K562 (cell line): ENCODE data around the gene HEXIM1. TPM values are rescaled to one million over a fixed set of nuclear protein-coding genes. Genes with fewer than 3 reads are reported as not detected.

Experiments used
- ATAC-seq: fragments of 200-7000 bp; cut with Tn5 transposase; 3 replicates; pipeline ENCODE4 v1.9.1; 2020; ENCODE audit warnings: moderate library complexity
- BruUV-seq: library from RNA; stranded (reverse); fragments of 400-500 nt; replicated peaks from 2 replicates; lab custom pipeline; 2021; lab: Mats Ljungman, UMichigan
- CTCF ChIA-PET: fragments of 300-600 bp; formaldehyde crosslinking; extraction: SDS; loops from one replicate; lab custom pipeline; 2021; ENCODE audit warnings: low intra/inter-chr PET ratio; lab: Yijun Ruan, JAX
- POLR2A ChIA-PET: fragments of 300-600, 350-650 bp; sonication (Branson Sonifier 250); formaldehyde crosslinking; extraction: SDS; loops from one replicate; lab custom pipeline; 2021; ENCODE audit warnings: antibody characterized with exemption, inconsistent platforms; lab: Yijun Ruan, JAX
- DNase-seq, 4 experiments: peaks; one replicate each; pipeline versions ENCODE4 v3.0.0 to v3.0.0-alpha.2; 2011 to 2018; ENCODE audit warnings: low spot score in 3 of 4, mixed read lengths in 3 of 4; ENCODE audit errors: extremely low read depth in 1 of 4
- FAIRE-seq: peaks from 2 replicates; lab custom pipeline; 2011; peaks lifted over from hg19 to GRCh38; lab: Jason Lieb, UNC
- H2AFZ ChIP-seq: 2 replicates; pipeline ENCODE4 v1.6.0; 2011; ENCODE audit warnings: low read depth, low read length, control low read depth, inconsistent platforms
- H3K27ac ChIP-seq: fragments of 200-600 bp; 3 replicates; pipeline ENCODE4 v1.8.0; 2011; ENCODE audit warnings: low read depth, mild to moderate bottlenecking, control low read depth, inconsistent platforms, low read length, moderate library complexity, mixed read lengths; ENCODE audit errors: extremely low read depth
- H3K27me3 ChIP-seq, 2 experiments: fragments of 300-600 bp in 1 of 2; 2 replicates in 1 of 2; 3 replicates in 1 of 2; pipeline versions ENCODE4 v1.6.0 to v1.8.0; 2011; ENCODE audit warnings: inconsistent platforms in 2 of 2, low read length in 2 of 2, mild to moderate bottlenecking in 1 of 2, mixed read lengths in 1 of 2, moderate library complexity in 1 of 2; ENCODE audit not compliant: control insufficient read depth in 2 of 2, insufficient read depth in 2 of 2
- H3K36me3 ChIP-seq: fragments of 300-600 bp; 3 replicates; pipeline ENCODE4 v1.8.0; 2011; ENCODE audit warnings: mild to moderate bottlenecking, low read length, inconsistent platforms; ENCODE audit not compliant: control insufficient read depth, insufficient read depth
- H3K4me1 ChIP-seq, 2 experiments: fragments of 200-600 bp in 1 of 2; replicated peaks in 1 of 2; 2 replicates in 1 of 2; 3 replicates in 1 of 2; pipeline versions ENCODE4 v1.5.1 to v1.8.0; 2011; ENCODE audit warnings: inconsistent platforms in 2 of 2, low read length in 2 of 2, mild to moderate bottlenecking in 1 of 2, mixed read lengths in 1 of 2, moderate library complexity in 1 of 2; ENCODE audit not compliant: control insufficient read depth in 2 of 2, insufficient read depth in 2 of 2
- H3K4me2 ChIP-seq: 2 replicates; pipeline ENCODE4 v1.6.1; 2011; ENCODE audit warnings: low read length, control low read depth, inconsistent platforms, mixed read lengths; ENCODE audit not compliant: insufficient read depth
- H3K4me3 ChIP-seq: fragments of 200-600 bp; sonication (generic), shearing (Covaris generic); 2 replicates; pipeline ENCODE4 v1.5.1; 2016; ENCODE audit warnings: control low read depth, inconsistent platforms
- H3K79me2 ChIP-seq: fragments of 200-600 bp; 3 replicates; pipeline ENCODE4 v1.8.0; 2011; ENCODE audit warnings: low read length, inconsistent platforms; ENCODE audit not compliant: control insufficient read depth, insufficient read depth
- H3K9ac ChIP-seq, 2 experiments: 2 replicates each; pipeline versions ENCODE4 v1.6.0 to v1.6.1; 2011; ENCODE audit warnings: low read depth in 2 of 2, low read length in 2 of 2, control low read depth in 1 of 2, inconsistent platforms in 1 of 2, mild to moderate bottlenecking in 1 of 2, mixed read lengths in 1 of 2; ENCODE audit not compliant: insufficient read depth in 1 of 2
- H3K9me1 ChIP-seq: one replicate; pipeline ENCODE4 v1.6.0; 2011; ENCODE audit warnings: inconsistent platforms, mild to moderate bottlenecking, low read length, moderate library complexity; ENCODE audit not compliant: control insufficient read depth, insufficient read depth
- H3K9me3 ChIP-seq: replicated peaks from 2 replicates; pipeline ENCODE4 v1.5.1; 2011; ENCODE audit warnings: low read depth, low read length, inconsistent platforms; ENCODE audit not compliant: control insufficient read depth, insufficient read depth
- H4K20me1 ChIP-seq: replicated peaks from 2 replicates; pipeline ENCODE4 v1.6.1; 2011; ENCODE audit warnings: low read length, inconsistent platforms, mixed read lengths; ENCODE audit not compliant: control insufficient read depth, insufficient read depth
- ADNP ChIP-seq: fragments of 200-800 bp; sonication (Bioruptor generic); IDR thresholded peaks from 2 replicates; pipeline ENCODE4 v1.6.1; 2016; ENCODE audit warnings: missing genetic modification characterization, missing compliant biosample characterization
- BCOR ChIP-seq: fragments of 450-650 bp; IDR thresholded peaks from 2 replicates; pipeline ENCODE4 v1.6.1; 2016
- HDAC1 ChIP-seq, 2 experiments: fragments of 450-650 bp; IDR thresholded peaks; 2 replicates each; pipeline ENCODE4 v1.6.1; 2016 to 2017; ENCODE audit warnings: inconsistent platforms in 1 of 2, mild to moderate bottlenecking in 1 of 2, moderate library complexity in 1 of 2
- KDM1A ChIP-seq, 2 experiments: fragments of 450-650 bp; IDR thresholded peaks; 2 replicates each; pipeline ENCODE4 v1.6.1; 2016; ENCODE audit warnings: mild to moderate bottlenecking in 2 of 2
- MGA ChIP-seq: fragments of 450-650 bp; IDR thresholded peaks from 2 replicates; pipeline ENCODE4 v1.6.1; 2016; ENCODE audit warnings: mild to moderate bottlenecking, moderate library complexity
- NFIC ChIP-seq: fragments of 450-650 bp; IDR thresholded peaks from 2 replicates; pipeline ENCODE4 v1.6.1; 2017; ENCODE audit warnings: mild to moderate bottlenecking, inconsistent platforms
- RBM25 ChIP-seq: fragments of 200-400 bp; formaldehyde crosslinking; IDR thresholded peaks from 2 replicates; pipeline ENCODE4 v1.6.1; 2018; ENCODE audit warnings: low read length, low read depth, moderate library complexity; ENCODE audit not compliant: severe bottlenecking
- RFX5 ChIP-seq: IDR thresholded peaks from 2 replicates; pipeline ENCODE4 v1.6.1; 2011; ENCODE audit warnings: low read depth, mild to moderate bottlenecking, improper control_type of control experiment, low read length
- ZNF146 ChIP-seq: IDR thresholded peaks from one replicate; pipeline ENCODE4 v1.6.1; 2018; ENCODE audit warnings: missing compliant biosample characterization; ENCODE audit not compliant: unreplicated experiment
- ZNF785 ChIP-seq: fragments of 250-450 bp; sonication (Bioruptor Pico); IDR thresholded peaks from 2 replicates; pipeline ENCODE4 v1.4.0; 2020; ENCODE audit warnings: mild to moderate bottlenecking
- in situ Hi-C: fragments of 300-500 bp; cut with MboI; formaldehyde crosslinking; loops from 4 replicates; pipeline ENCODE4 v1.15.0; 2018; ENCODE audit warnings: inconsistent platforms, mixed read lengths
- intact Hi-C: fragments of 100-400 bp; cut with micrococcal nuclease; formaldehyde crosslinking; loops from 2 replicates; pipeline ENCODE4 v1.14.2; 2022
- polyA plus RNA-seq, 8 experiments: library from polyadenylated mRNA; depleted of rRNA in 4 of 8; stranded (reverse) in 5 of 8; unstranded in 3 of 8; fragments of >200 nt; fragmentation: Nextera tagmentation in 2 of 8; fragmentation: Illumina TruSeq in 1 of 8; extraction: Ambion mirVana in 2 of 8; extraction: Trizol in 1 of 8; gene quantifications; 2 replicates each; pipeline versions ENCODE4 v1.2.1 to v1.2.3, GENCODE V29; 2011 to 2014; ENCODE audit warnings: inconsistent platforms in 1 of 8, missing spikeins in 1 of 8
- total RNA-seq, 7 experiments: library from RNA; depleted of rRNA in 6 of 7; stranded (reverse); fragments of >200 nt in 6 of 7; fragmentation: Illumina TruSeq in 2 of 7; extraction: Trizol in 2 of 7; gene quantifications; 2 replicates each; pipeline versions ENCODE4 v1.2.1 to v1.2.3, GENCODE V29; 2011 to 2021; ENCODE audit warnings: low replicate concordance in 1 of 7

Gene HEXIM1
- total and polyA plus RNA-seq, 9 of the 15 experiments (the other 6 are each of a cell fraction or from before 2014, with no cell fraction given), result 1.4 to 28.3 (median 9.1) TPM

GRCh38 chr17:45195424-45195823, 47.1 kb downstream of the HEXIM1 start:
- CTCF ChIA-PET, result interaction anchor here (7.5 kb wide), 1 partner anchor 61 kb away, joined by 165 read pairs; the partner anchor contains the start of genes ACBD4 and PLCD3
- no peak overlapping the region for H3K27ac ChIP-seq
- intact Hi-C loops, result no loop called here
- FAIRE-seq, result no peak
- POLR2A ChIA-PET, result interaction anchor here (0.6 to 1.6 kb wide), 3 partner anchors 12 to 46 kb away, joined by 3 to 22 read pairs (median 6); partner anchors contain the start of gene HEXIM1
- no TSS peak for BruUV-seq
- no peaks in the 10 kb centered on the region for H3K9me3 ChIP-seq
- no peaks in the 10 kb centered on the region for H3K9me1 ChIP-seq
- TF ChIP-seq NFIC (0 out of 2 replicates have a peak, but pooled peaks have one; percentile 9), RFX5 (no peak), RBM25 (peak; percentile 87), ZNF785 (CRISPR knock-in tag) (no peak), ADNP (tag) (peak; percentile 50; the same call in 1 of the 2 replicates), HDAC1 (IDR thresholded peaks at IDR 0.05) (no peak), KDM1A (IDR thresholded peaks at IDR 0.05) (peak; percentile 58 to 62), ZNF146 (peak; percentile 98), MGA (no peak), BCOR (peak; percentile 77)
- TF ChIP-seq, all 486 proteins: peak for 6
- no peaks in the 10 kb centered on the region for H3K36me3 ChIP-seq
- no peaks in the 10 kb centered on the region; a peak in 2 of 5 replicates for H3K27me3 ChIP-seq
- DNase-seq (no peak), ATAC-seq (no peak)
- no peak overlapping the region for H3K4me3 ChIP-seq
- no peaks in the 10 kb centered on the region for H4K20me1 ChIP-seq
- in situ Hi-C loops, result loop anchor here (5.0 kb wide), 1 partner anchor 58 kb away; the partner anchor contains the start of gene ACBD4
- H3K4me2 ChIP-seq, result no peak overlapping the region
- H3K4me1 ChIP-seq, result peaks cover 10 to 12% of the 10 kb centered on the region in 2 experiments
- no peak overlapping the region for H3K9ac ChIP-seq
- no peak overlapping the region for H2AFZ ChIP-seq
- no peaks in the 10 kb centered on the region for H3K79me2 ChIP-seq
